ENCODE measurements around the gene DLEC1.
"Not testable (repeated sequence)": the region's sequence is repeated elsewhere in the genome, so short reads cannot be mapped to it uniquely, and the experiment has no call there.

DLEC1 gene

GRCh38 chr3:38157117-38157516 lies 118.1 kb downstream of the DLEC1 start:
- DNase-seq, result no peak

- DNase-seq, result no peak
These were observed 118.6 kb downstream of the DLEC1 start for GRCh38 chr3:38157595-38157994.

GRCh38 chr3:38158472-38158871 lies 119.5 kb downstream of the DLEC1 start:
- DNase-seq, result no peak

- DNase-seq, result not testable (repeated sequence)
These were observed 121.7 kb downstream of the DLEC1 start for GRCh38 chr3:38160704-38161103.

- DNase-seq, result peak in 1 of 5 donors; percentile 30
These were observed 124.3 kb downstream of the DLEC1 start for GRCh38 chr3:38163117-38163840.

GRCh38 chr3:38163841-38164642 lies 125.0 kb downstream of the DLEC1 start:
- DNase-seq, result no peak

- no peak for DNase-seq
These were observed 125.6 kb downstream of the DLEC1 start for GRCh38 chr3:38164643-38164951.

- peak; percentile 91 to 100 (median 94) for DNase-seq
These were observed 126.1 kb downstream of the DLEC1 start, which contains the start of gene OXSR1 for GRCh38 chr3:38164952-38165721. OXSR1 (plus strand) TSS chr3:38165537; CDS start chr3:38165877, 340 bp downstream.

GRCh38 chr3:38165722-38166387 lies 126.8 kb downstream of the DLEC1 start:
- DNase-seq, result no peak

- no peak for DNase-seq
These were observed 128.6 kb downstream of the DLEC1 start for GRCh38 chr3:38167591-38167990.

- DNase-seq, result no peak
These were observed 129.4 kb downstream of the DLEC1 start for GRCh38 chr3:38168151-38169026.

GRCh38 chr3:38169027-38169317 lies 130.0 kb downstream of the DLEC1 start:
- peak in 1 of 5 donors; percentile 41 for DNase-seq

- no peak for DNase-seq
These were observed 131.7 kb downstream of the DLEC1 start for GRCh38 chr3:38170722-38171121.

GRCh38 chr3:38171622-38172021 lies 132.6 kb downstream of the DLEC1 start:
- no peak for DNase-seq

Data from T-helper 1 cell (primary cell).